H9 (cell line): ENCODE measurements around the gene PRKAG3. TPM values are rescaled to one million over a fixed set of nuclear protein-coding genes. Genes with fewer than 3 reads are reported as not detected.
A peak's percentile ranks its signal among the peaks of the same experiment; 100 is the strongest.

ENCODE experiments used
- DNase-seq: peaks from one replicate; pipeline ENCODE4 v3.0.0-alpha.2; 2017
- H2AFZ ChIP-seq: one replicate; pipeline ENCODE4 v1.6.1; 2013; ENCODE audit warnings: mild to moderate bottlenecking, low read length, control low read depth, moderate library complexity
- H2AK5ac ChIP-seq: 2 replicates; pipeline ENCODE4 v1.6.1; 2013; ENCODE audit warnings: low read length, control low read depth, mixed read lengths; ENCODE audit not compliant: insufficient read length
- H2BK120ac ChIP-seq: one replicate; pipeline ENCODE4 v1.6.1; 2013; ENCODE audit warnings: low read depth, mild to moderate bottlenecking, low read length, control low read depth, inconsistent platforms; ENCODE audit not compliant: poor library complexity, severe bottlenecking
- H2BK12ac ChIP-seq: 2 replicates; pipeline ENCODE4 v1.6.1; 2013; ENCODE audit warnings: low read length, control low read depth, mixed read lengths, low read depth; ENCODE audit not compliant: insufficient read length
- H2BK15ac ChIP-seq: 2 replicates; pipeline ENCODE4 v1.6.1; 2013; ENCODE audit warnings: low read depth, low read length, control low read depth
- H2BK20ac ChIP-seq: one replicate; pipeline ENCODE4 v1.6.1; 2013; ENCODE audit warnings: low read depth, mild to moderate bottlenecking, low read length, control low read depth, inconsistent platforms; ENCODE audit not compliant: poor library complexity, severe bottlenecking
- H2BK5ac ChIP-seq: 2 replicates; pipeline ENCODE4 v1.6.1; 2013; ENCODE audit warnings: low read length, control low read depth, mixed read lengths; ENCODE audit not compliant: insufficient read length
- H3K14ac ChIP-seq: 2 replicates; pipeline ENCODE4 v1.6.1; 2013; ENCODE audit warnings: low read length, control low read depth; ENCODE audit not compliant: insufficient read depth
- H3K18ac ChIP-seq: 2 replicates; pipeline ENCODE4 v1.6.1; 2013; ENCODE audit warnings: low read depth, mild to moderate bottlenecking, mixed read lengths, low read length, control low read depth; ENCODE audit not compliant: insufficient read length
- H3K23ac ChIP-seq: 2 replicates; pipeline ENCODE4 v1.6.1; 2013; ENCODE audit warnings: low read length, control low read depth, mixed read lengths, low read depth; ENCODE audit not compliant: insufficient read length
- H3K23me2 ChIP-seq: 2 replicates; pipeline ENCODE4 v1.6.1; 2013; ENCODE audit warnings: low read depth, mild to moderate bottlenecking, mixed read lengths, low read length, control low read depth; ENCODE audit not compliant: insufficient read length, poor library complexity, severe bottlenecking
- H3K27ac ChIP-seq: 2 replicates; pipeline ENCODE4 v1.5.1; 2013; ENCODE audit warnings: low read length, control low read depth, mixed read lengths, low read depth; ENCODE audit not compliant: insufficient read length
- H3K27me3 ChIP-seq: 2 replicates; pipeline ENCODE4 v1.6.1; 2013; ENCODE audit warnings: low read length, control low read depth, inconsistent platforms; ENCODE audit not compliant: insufficient read depth
- H3K4ac ChIP-seq: 2 replicates; pipeline ENCODE4 v1.6.1; 2013; ENCODE audit warnings: low read depth, mild to moderate bottlenecking, control low read depth, inconsistent platforms, low read length, moderate library complexity
- H3K4me1 ChIP-seq: 2 replicates; pipeline ENCODE4 v1.6.1; 2013; ENCODE audit warnings: low read length, control low read depth, inconsistent platforms; ENCODE audit not compliant: insufficient read depth
- H3K4me2 ChIP-seq: 2 replicates; pipeline ENCODE4 v1.6.1; 2013; ENCODE audit warnings: low read length, control low read depth, mixed read lengths; ENCODE audit not compliant: insufficient read length, insufficient read depth
- H3K56ac ChIP-seq: 2 replicates; pipeline ENCODE4 v1.6.1; 2013; ENCODE audit warnings: low read depth, mild to moderate bottlenecking, mixed read lengths, low read length, control low read depth; ENCODE audit not compliant: insufficient read length
- H3K79me1 ChIP-seq: 2 replicates; pipeline ENCODE4 v1.6.1; 2013; ENCODE audit warnings: low read depth, mild to moderate bottlenecking, moderate library complexity, low read length, control low read depth, inconsistent platforms; ENCODE audit not compliant: insufficient read depth, poor library complexity, severe bottlenecking
- H3K79me2 ChIP-seq: 2 replicates; pipeline ENCODE4 v1.6.1; 2013; ENCODE audit warnings: low read length, control low read depth, inconsistent platforms; ENCODE audit not compliant: insufficient read depth
- H3K9ac ChIP-seq: 2 replicates; pipeline ENCODE4 v1.6.1; 2013; ENCODE audit warnings: low read length, control low read depth, mixed read lengths; ENCODE audit not compliant: insufficient read length; ENCODE audit errors: extremely low read depth
- H3K9me3 ChIP-seq: one replicate; pipeline ENCODE4 v1.6.1; 2013; ENCODE audit warnings: low read depth, low read length, inconsistent platforms; ENCODE audit not compliant: control insufficient read depth
- H3T11ph ChIP-seq: one replicate; pipeline ENCODE4 v1.6.1; 2013; ENCODE audit warnings: mild to moderate bottlenecking, low read length, control low read depth, inconsistent platforms
- H4K20me1 ChIP-seq: one replicate; pipeline ENCODE4 v1.6.1; 2013; ENCODE audit not compliant: control insufficient read depth, insufficient read length, insufficient read depth
- H4K5ac ChIP-seq: 2 replicates; pipeline ENCODE4 v1.6.1; 2013; ENCODE audit warnings: low read depth, mild to moderate bottlenecking, mixed read lengths, low read length, control low read depth; ENCODE audit not compliant: insufficient read length
- H4K8ac ChIP-seq: replicated peaks from 2 replicates; pipeline ENCODE4 v1.6.1; 2013; ENCODE audit warnings: low read length, control low read depth, mixed read lengths, low read depth; ENCODE audit not compliant: insufficient read length
- H4K91ac ChIP-seq: 2 replicates; pipeline ENCODE4 v1.6.1; 2013; ENCODE audit warnings: low read depth, mild to moderate bottlenecking, moderate library complexity, mixed read lengths, low read length, control low read depth; ENCODE audit not compliant: insufficient read length
- H3K27ac Mint-ChIP-seq, 3 experiments: 2 replicates in 2 of 3; 3 replicates in 1 of 3; pipeline ENCODE4 v1.8.0; 2020 to 2021; ENCODE audit warnings: mixed read lengths in 3 of 3, mild to moderate bottlenecking in 1 of 3, moderate library complexity in 1 of 3
- H3K27me3 Mint-ChIP-seq: 2 replicates; pipeline ENCODE4 v1.8.0; 2021; ENCODE audit warnings: low read depth, mild to moderate bottlenecking, moderate library complexity, mixed read lengths
- H3K36me3 Mint-ChIP-seq, 3 experiments: 2 replicates in 2 of 3; 3 replicates in 1 of 3; pipeline ENCODE4 v1.8.0; 2020 to 2021; ENCODE audit warnings: low read depth in 3 of 3, mixed read lengths in 3 of 3; ENCODE audit not compliant: insufficient read depth in 1 of 3
- H3K4me1 Mint-ChIP-seq, 2 experiments: 2 replicates each; pipeline ENCODE4 v1.8.0; 2020; ENCODE audit warnings: mixed read lengths in 2 of 2
- H3K4me3 Mint-ChIP-seq, 2 experiments: 2 replicates in 1 of 2; 3 replicates in 1 of 2; pipeline ENCODE4 v1.8.0; 2020 to 2021; ENCODE audit warnings: mild to moderate bottlenecking in 2 of 2, mixed read lengths in 2 of 2, moderate library complexity in 1 of 2
- H3K9me3 Mint-ChIP-seq, 2 experiments: 2 replicates in 1 of 2; 3 replicates in 1 of 2; pipeline ENCODE4 v1.8.0; 2020; ENCODE audit warnings: mild to moderate bottlenecking in 2 of 2, mixed read lengths in 2 of 2, moderate library complexity in 1 of 2
- CTCF ChIP-seq: fragments of 200-600 bp; sonication (generic); conservative IDR thresholded peaks from 3 replicates; pipeline ENCODE4 v1.8.0; 2021; ENCODE audit warnings: antibody characterized with exemption, mild to moderate bottlenecking
- WGBS: extraction: QIAGEN DNeasy Blood & Tissue Kit; methylation state at CpG from one replicate; pipeline ENCODE4 v1.1.7; 2013; ENCODE audit warnings: missing lambda C conversion rate, low lambda C conversion rate, mixed read lengths; ENCODE audit not compliant: insufficient read length; ENCODE audit errors: extremely low coverage; 5-methylcytosine and 5-hydroxymethylcytosine counted together
- total RNA-seq: library from RNA; stranded (reverse); gene quantifications from 2 replicates; pipeline ENCODE4 v1.2.1, GENCODE V29; 2021

The PRKAG3 gene
- total RNA-seq, 1 experiment from 2014 or later = not detected

GRCh38 chr2:218805627-218806026 is 26.0 kb downstream of the PRKAG3 start:
- Histone ChIP-seq H3K4me2 (peak overlapping the region; percentile 11), H4K20me1 (no peaks in the 10 kb centered on the region), H3K4me1 (peaks cover 3% of the 10 kb centered on the region; the same call in 1 of the 2 replicates), H4K5ac (no peak overlapping the region), H3K18ac (no peak overlapping the region), H3K56ac (no peak overlapping the region), H3K23me2 (no peaks in the 10 kb centered on the region), H2BK12ac (no peak overlapping the region), H3T11ph (no peak overlapping the region), H3K27me3 (no peaks in the 10 kb centered on the region), H2BK5ac (no peak overlapping the region), H3K9ac (no peak overlapping the region), H2AFZ (no peak overlapping the region), H3K79me1 (no peaks in the 10 kb centered on the region), H3K27ac (no peak overlapping the region), H4K91ac (no peak overlapping the region), H2BK20ac (no peak overlapping the region), H3K23ac (no peak overlapping the region), H3K4ac (no peak overlapping the region), H2BK15ac (no peak overlapping the region), H4K8ac (no peak overlapping the region), H3K79me2 (no peaks in the 10 kb centered on the region), H2AK5ac (no peak overlapping the region), H3K14ac (no peak overlapping the region), H2BK120ac (no peak overlapping the region), H3K9me3 (no peaks in the 10 kb centered on the region)
- no peak for DNase-seq
- Mint-ChIP-seq H3K4me1 (peaks cover 16 to 17% of the 10 kb centered on the region in 2 experiments), H3K9me3 (peaks cover 12 to 16% of the 10 kb centered on the region in 2 experiments), H3K4me3 (no peak overlapping the region), H3K36me3 (peaks cover 5 to 15% (median 8%) of the 10 kb centered on the region in 3 experiments), H3K27me3 (no peaks in the 10 kb centered on the region), H3K27ac (peak overlapping the region in 1 of 3 experiments; percentile 91; a peak in 2 of 7 replicates)
- WGBS = no CpG with 5 or more reads among the region's 3 CpGs
- TF ChIP-seq CTCF = no peak
